Mucosa of rectum (tissue), 2 donors: ENCODE results near the gene PABPN1L.

ENCODE experiments used
- H3K27ac ChIP-seq, 2 donors: one replicate each; pipeline ENCODE4 v1.7.0; 2013; ENCODE audit warnings: inconsistent platforms in 2 of 2, low read depth in 2 of 2, low read length in 2 of 2
- H3K27me3 ChIP-seq, 2 donors: one replicate each; pipeline ENCODE4 v1.7.0; 2013; ENCODE audit warnings: low read length in 2 of 2; ENCODE audit not compliant: control insufficient read depth in 2 of 2, insufficient read depth in 2 of 2
- H3K36me3 ChIP-seq, 2 donors: one replicate each; pipeline ENCODE4 v1.7.0; 2013; ENCODE audit warnings: low read length in 2 of 2; ENCODE audit not compliant: control insufficient read depth in 2 of 2, insufficient read depth in 2 of 2
- H3K4me1 ChIP-seq, 2 donors: one replicate each; pipeline ENCODE4 v1.7.0; 2013; ENCODE audit warnings: low read length in 2 of 2, mild to moderate bottlenecking in 1 of 2; ENCODE audit not compliant: control insufficient read depth in 2 of 2, insufficient read depth in 2 of 2
- H3K4me3 ChIP-seq, 2 donors: one replicate each; pipeline ENCODE4 v1.7.0; 2013; ENCODE audit warnings: low read length in 2 of 2
- H3K9ac ChIP-seq, 2 donors: one replicate each; pipeline ENCODE4 v1.7.0; 2013; ENCODE audit warnings: low read length in 2 of 2, low read depth in 1 of 2, mild to moderate bottlenecking in 1 of 2
- H3K9me3 ChIP-seq, 2 donors: one replicate each; pipeline ENCODE4 v1.7.0; 2013; ENCODE audit warnings: low read length in 2 of 2; ENCODE audit not compliant: control insufficient read depth in 2 of 2
- donor health status: healthy.
- donor health status: Normal muscosa, but diverticular disease.

Gene PABPN1L

GRCh38 chr16:88857728-88858339 is 8.6 kb downstream of the PABPN1L start:
- Histone ChIP-seq H3K27me3 (no peaks in the 10 kb centered on the region), H3K9ac (peak overlapping the region; percentile 74 to 85), H3K9me3 (no peaks in the 10 kb centered on the region), H3K36me3 (peaks cover 21 to 37% of the 10 kb centered on the region in 2 donors), H3K27ac (peak overlapping the region in 1 of 2 donors; percentile 52), H3K4me3 (peak overlapping the region; percentile 93 to 94), H3K4me1 (peaks cover 16% of the 10 kb centered on the region in 2 donors)

GRCh38 chr16:88856828-88857727 is 9.4 kb downstream of the PABPN1L start, which contains the start of the genes GALNS and TRAPPC2L:
Gene GALNS (minus strand): TSS chr16:88856947. CDS start chr16:88856877, 70 bp downstream.
Gene TRAPPC2L (plus strand): TSS chr16:88857127. CDS start chr16:88857151, 24 bp downstream.
- Histone ChIP-seq H3K36me3 (peaks cover 17 to 29% of the 10 kb centered on the region in 2 donors), H3K4me1 (peaks cover 16% of the 10 kb centered on the region in 2 donors), H3K27me3 (no peaks in the 10 kb centered on the region), H3K9me3 (no peaks in the 10 kb centered on the region), H3K9ac (peak within 1 kb of the TSS; percentile 74 to 85), H3K4me3 (peak within 1 kb of the TSS; percentile 93 to 94), H3K27ac (peak within 1 kb of the TSS; percentile 56 to 67)

- peaks cover 16% of the 10 kb centered on the region in 2 donors for H3K4me1 ChIP-seq
- H3K27me3 ChIP-seq: no peaks in the 10 kb centered on the region
- H3K36me3 ChIP-seq: peaks cover 17 to 24% of the 10 kb centered on the region in 2 donors
- peak overlapping the region; percentile 24 to 68 for H3K9ac ChIP-seq
- no peaks in the 10 kb centered on the region for H3K9me3 ChIP-seq
- peak overlapping the region; percentile 56 to 67 for H3K27ac ChIP-seq
- H3K4me3 ChIP-seq: peak overlapping the region; percentile 65 to 93
These were observed 10.2 kb downstream of the PABPN1L start for GRCh38 chr16:88856122-88856827.

- H3K27ac ChIP-seq: no peak overlapping the region
- H3K9me3 ChIP-seq: no peaks in the 10 kb centered on the region
- peaks cover 16% of the 10 kb centered on the region in 2 donors for H3K4me1 ChIP-seq
- peak overlapping the region in 1 of 2 donors; percentile 31 for H3K9ac ChIP-seq
- H3K27me3 ChIP-seq: no peaks in the 10 kb centered on the region
- H3K36me3 ChIP-seq: peaks cover 16 to 24% of the 10 kb centered on the region in 2 donors
- H3K4me3 ChIP-seq: peak overlapping the region; percentile 65
These were observed 10.7 kb downstream of the PABPN1L start for GRCh38 chr16:88855736-88856121.

GRCh38 chr16:88855176-88855575 is 11.3 kb downstream of the PABPN1L start:
- H3K4me3 ChIP-seq: no peak overlapping the region
- H3K4me1 ChIP-seq: peaks cover 16% of the 10 kb centered on the region in 2 donors
- H3K27ac ChIP-seq: no peak overlapping the region
- peaks cover 13 to 20% of the 10 kb centered on the region in 2 donors for H3K36me3 ChIP-seq
- no peaks in the 10 kb centered on the region for H3K27me3 ChIP-seq
- no peak overlapping the region for H3K9ac ChIP-seq
- H3K9me3 ChIP-seq: no peaks in the 10 kb centered on the region

GRCh38 chr16:88854306-88855111 is 12.0 kb downstream of the PABPN1L start:
- H3K27ac ChIP-seq: peak overlapping the region in 1 of 2 donors; percentile 32
- no peak overlapping the region for H3K9ac ChIP-seq
- peaks cover 7 to 13% of the 10 kb centered on the region in 2 donors for H3K36me3 ChIP-seq

GRCh38 chr16:88853325-88853941 is 13.0 kb downstream of the PABPN1L start:
- Histone ChIP-seq H3K9ac (no peak overlapping the region), H3K27ac (no peak overlapping the region), H3K36me3 (peaks cover 3 to 4% of the 10 kb centered on the region in 2 donors), H3K27me3 (no peaks in the 10 kb centered on the region), H3K9me3 (no peaks in the 10 kb centered on the region), H3K4me1 (peaks cover 15 to 16% of the 10 kb centered on the region in 2 donors), H3K4me3 (no peak overlapping the region)

More at GRCh38 chr16:88854306-88855111, 12.0 kb downstream of the PABPN1L start:
- Histone ChIP-seq H3K4me3 (no peak overlapping the region), H3K4me1 (peaks cover 16% of the 10 kb centered on the region in 2 donors), H3K27me3 (no peaks in the 10 kb centered on the region), H3K9me3 (no peaks in the 10 kb centered on the region)

GRCh38 chr16:88851616-88852015 is 14.8 kb downstream of the PABPN1L start:
- no peak overlapping the region for H3K9ac ChIP-seq
- no peak overlapping the region for H3K27ac ChIP-seq
- H3K36me3 ChIP-seq: peaks cover 3 to 4% of the 10 kb centered on the region in 2 donors
- no peak overlapping the region for H3K4me3 ChIP-seq
- no peaks in the 10 kb centered on the region for H3K27me3 ChIP-seq
- H3K4me1 ChIP-seq: peaks cover 4 to 10% of the 10 kb centered on the region in 2 donors
- no peaks in the 10 kb centered on the region for H3K9me3 ChIP-seq
